Loucy (cell line): Measurements from ENCODE around the gene PRKN.

Experiments used
- EZH2phosphoT487 ChIP-seq: fragments of 200-600 bp; IDR thresholded peaks from 2 replicates; pipeline ENCODE4 v1.6.1; 2018; ENCODE audit warnings: antibody characterized with exemption, mild to moderate bottlenecking, moderate library complexity, borderline replicate concordance
- TF ChIP-seq, protein P1 (sequence below): fragments of 200-600 bp; sonication (generic); conservative IDR thresholded peaks from 2 replicates; pipeline ENCODE4 v1.5.1; 2014; ENCODE audit warnings: mild to moderate bottlenecking, antibody characterized with exemption, low read length

DNA sequence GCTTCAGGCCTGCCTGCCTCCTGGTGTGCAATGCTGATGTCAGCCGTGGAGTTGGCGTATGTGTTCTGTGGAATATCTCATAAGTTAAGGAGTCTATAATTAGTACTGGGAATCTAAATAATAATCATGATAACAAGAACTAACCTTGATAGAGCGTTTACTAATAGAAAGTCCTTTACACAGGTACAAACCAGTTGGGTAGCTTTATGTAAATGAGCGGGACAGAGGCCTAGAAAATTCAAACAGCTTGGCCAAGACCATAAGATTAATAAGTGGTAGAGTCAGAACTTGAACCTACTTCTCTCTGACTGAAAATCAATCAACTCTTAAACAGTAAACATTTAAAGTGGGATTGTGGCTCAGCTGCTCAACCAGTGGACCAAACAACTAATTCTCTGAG lies 882.8 kb downstream of the PRKN start:
- TF ChIP-seq, protein P1, sequence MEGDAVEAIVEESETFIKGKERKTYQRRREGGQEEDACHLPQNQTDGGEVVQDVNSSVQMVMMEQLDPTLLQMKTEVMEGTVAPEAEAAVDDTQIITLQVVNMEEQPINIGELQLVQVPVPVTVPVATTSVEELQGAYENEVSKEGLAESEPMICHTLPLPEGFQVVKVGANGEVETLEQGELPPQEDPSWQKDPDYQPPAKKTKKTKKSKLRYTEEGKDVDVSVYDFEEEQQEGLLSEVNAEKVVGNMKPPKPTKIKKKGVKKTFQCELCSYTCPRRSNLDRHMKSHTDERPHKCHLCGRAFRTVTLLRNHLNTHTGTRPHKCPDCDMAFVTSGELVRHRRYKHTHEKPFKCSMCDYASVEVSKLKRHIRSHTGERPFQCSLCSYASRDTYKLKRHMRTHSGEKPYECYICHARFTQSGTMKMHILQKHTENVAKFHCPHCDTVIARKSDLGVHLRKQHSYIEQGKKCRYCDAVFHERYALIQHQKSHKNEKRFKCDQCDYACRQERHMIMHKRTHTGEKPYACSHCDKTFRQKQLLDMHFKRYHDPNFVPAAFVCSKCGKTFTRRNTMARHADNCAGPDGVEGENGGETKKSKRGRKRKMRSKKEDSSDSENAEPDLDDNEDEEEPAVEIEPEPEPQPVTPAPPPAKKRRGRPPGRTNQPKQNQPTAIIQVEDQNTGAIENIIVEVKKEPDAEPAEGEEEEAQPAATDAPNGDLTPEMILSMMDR: no peak
- TF ChIP-seq EZH2phosphoT487: no peak
